Cortex of kidney (tissue), 1 donor: ENCODE results near the gene TASL.
"Not testable (repeated sequence)": the region's sequence is repeated elsewhere in the genome, so short reads cannot be mapped to it uniquely, and the experiment has no call there.

ENCODE experiments used
- DNase-seq: peaks from one replicate; lab custom pipeline; 2025; lab: John Stamatoyannopoulos, UW

TASL gene

DNA sequence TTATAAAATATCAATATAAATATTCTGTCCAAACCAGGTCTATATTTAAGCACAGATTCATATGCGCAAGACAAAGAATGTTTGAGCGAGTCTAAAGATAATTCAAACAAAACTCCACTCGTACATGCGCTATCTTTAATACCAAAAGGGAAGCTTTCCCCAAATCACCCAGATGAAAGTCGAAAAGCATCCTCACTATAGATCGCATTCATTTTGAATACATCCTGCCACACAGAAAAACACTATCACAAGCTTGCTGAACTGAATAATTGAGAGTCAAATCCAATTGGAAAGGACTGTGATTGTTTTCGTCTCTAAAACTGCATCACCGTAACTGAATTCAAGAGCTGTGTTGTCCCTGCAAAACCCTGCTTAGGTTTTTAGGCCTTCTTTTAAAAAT is 685 bp downstream of the TASL start:
- no peak for DNase-seq

DNA sequence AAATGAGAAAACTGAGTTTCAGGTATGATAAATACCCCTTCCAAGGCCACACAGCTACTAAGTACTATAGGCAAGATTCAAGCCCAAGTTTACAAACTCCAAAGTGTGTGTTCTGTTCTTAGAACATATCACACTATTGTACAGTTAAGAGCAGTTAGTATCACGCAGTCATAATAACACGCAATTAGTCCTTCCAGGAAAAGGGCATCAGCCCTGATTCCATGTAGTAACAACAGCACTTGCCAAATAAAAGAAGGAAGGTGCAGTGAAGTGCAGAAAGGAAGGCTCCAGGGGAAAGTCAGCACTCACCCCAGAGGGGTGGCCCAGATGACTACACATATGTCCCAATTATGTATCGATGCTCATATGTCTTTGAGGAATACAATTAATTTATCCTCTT is 4.4 kb downstream of the TASL start:
- DNase-seq = no peak

DNA sequence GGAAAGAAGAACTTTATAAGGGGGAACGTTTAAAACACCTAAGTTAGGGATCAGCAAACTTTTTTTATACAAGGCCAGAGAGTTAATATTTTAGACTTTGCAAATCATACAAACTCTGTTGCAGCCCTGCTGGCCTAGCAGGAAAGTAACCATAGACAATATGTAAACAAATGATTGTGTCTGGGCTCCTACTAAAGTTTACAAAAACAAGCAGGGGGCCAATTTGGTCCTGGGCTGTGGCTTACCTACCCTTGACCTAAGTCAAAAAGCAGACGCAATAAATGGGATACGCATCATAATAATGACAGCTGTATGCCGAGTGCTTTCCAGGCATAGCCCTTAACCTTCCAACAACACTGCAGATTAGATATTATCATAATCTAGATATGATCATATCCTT is 4.9 kb downstream of the TASL start:
- no peak for DNase-seq

DNA sequence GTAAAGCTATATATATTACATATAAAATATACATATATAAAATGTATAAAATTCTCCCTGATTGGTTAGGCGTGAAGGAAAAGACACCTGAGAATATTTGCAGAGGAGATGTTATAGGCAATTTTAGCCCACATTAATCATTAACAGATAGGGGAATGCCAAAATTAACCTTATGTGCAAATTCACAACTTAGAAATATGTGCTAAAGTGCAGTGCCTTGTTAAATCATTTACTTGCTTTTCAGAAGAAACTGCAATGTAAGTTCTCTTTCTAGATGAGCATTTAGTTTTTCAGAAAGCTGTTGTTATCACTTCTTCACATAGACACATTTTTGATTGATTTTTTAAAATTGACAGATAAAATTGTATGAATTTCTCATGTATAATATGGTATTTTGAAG is 5.6 kb downstream of the TASL start:
- no peak for DNase-seq

DNA sequence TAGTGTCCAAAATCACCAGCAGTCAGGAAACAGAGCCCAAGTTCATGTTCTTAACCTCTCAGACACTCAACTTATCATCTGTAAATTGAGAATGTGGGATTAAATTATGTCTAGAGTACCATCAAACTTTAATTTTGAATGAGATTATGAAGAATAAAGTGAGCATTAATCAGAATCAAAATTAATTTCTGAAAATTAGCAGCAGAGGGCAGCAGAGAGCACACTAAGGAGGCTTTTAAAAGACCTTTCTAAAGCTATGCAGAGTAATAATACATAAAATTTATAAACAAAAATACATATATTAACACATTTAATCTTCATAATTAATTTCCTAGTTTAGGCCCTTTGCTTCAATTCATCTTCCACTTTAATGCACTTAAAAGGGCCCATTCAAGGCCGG is 7.1 kb downstream of the TASL start:
- no peak for DNase-seq

DNA sequence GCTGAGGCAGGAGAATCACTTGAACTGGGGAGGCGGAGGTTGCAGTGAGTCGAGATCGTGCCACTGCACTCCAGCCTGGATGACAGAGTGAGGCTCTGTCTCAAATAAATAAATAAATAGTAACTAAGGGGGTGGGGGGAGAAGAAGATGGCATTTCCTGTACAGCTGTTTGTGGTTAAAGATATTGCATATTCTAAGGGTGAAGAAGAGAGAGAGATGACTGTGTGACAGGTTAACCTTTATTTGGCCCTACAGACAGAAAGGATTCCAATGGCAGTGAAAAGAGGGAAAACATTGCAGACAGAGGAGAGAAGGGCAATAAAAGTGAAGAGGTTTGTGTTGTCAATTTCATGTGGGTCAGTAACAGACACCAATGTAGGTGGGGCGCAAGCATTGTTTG is 9.4 kb downstream of the TASL start:
- no peak for DNase-seq

DNA sequence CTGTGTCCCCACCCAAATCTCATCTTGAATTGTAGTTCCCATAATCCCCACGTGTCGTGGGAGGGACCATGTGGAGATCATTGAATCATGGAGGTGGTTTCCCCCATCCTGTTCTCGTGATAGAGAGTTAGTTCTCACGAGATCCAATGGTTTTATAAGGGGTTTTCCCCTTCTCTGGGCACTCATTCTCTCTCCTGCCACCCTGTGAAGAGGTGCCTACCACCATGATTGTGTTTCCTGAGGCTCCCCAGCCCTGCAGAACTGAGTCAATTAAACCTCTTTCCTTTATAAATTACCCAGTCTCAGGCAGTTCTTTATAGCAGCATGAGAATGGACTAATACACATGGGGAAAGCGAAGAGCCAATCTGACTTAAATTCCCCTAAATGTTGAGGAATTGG is 14.5 kb downstream of the TASL start:
- not testable (repeated sequence) for DNase-seq

DNA sequence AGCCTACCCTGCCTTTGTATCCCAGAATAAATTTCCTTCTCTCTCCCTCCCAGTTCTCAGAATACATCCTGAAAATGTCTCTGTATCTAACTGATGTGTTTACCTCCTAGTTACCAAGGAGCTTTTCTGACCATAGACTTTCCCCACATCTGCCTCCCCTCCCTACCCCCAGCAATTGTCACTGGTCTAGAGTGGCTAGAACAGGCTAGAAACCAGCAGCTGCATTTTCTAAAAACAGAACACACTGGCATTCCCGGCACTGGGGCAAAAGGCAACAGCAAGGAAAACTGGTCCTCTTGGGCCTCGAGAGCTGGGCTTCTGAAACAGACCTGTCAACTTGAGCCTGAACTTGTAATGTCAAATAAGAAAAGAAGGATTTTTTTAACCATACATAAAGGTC is 16.4 kb downstream of the TASL start:
- DNase-seq = no peak

DNA sequence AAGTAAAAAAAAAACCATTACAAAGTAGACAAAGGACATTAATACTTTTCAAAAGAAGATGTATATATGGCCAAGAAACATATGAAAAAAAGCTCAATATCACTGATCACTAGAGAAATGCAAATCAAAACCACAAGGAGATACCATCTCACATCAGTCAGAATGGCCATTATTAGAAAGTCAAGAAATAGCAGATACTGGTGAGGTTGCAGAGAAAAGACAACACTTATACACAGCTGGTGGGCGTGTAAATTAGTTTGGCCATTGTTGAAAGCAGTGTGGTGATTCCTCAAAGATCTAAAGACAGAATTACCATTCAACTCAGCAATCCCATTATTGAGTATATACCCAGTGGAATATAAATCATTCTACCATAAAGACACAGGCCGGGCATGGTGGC is 39.3 kb downstream of the TASL start:
- DNase-seq = no peak

DNA sequence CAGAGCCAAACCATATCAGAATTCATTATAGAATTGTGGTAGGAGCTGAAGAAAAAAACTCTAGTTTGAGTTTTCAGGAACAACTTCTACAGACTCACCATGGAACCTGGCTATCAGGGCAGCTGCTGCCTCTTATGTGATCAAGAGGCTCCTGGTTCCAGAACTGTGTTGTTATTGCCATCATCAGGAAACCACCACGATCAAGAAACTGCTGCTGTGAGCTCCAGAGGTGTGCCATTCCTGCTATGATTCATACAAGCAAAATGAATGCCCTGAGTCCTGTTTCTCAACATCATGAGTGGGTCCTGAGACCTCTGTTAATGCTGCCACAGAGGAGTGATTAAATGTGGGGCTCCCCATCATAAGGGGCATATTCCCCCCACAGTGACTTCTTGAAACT is 43.7 kb downstream of the TASL start:
- no peak for DNase-seq

DNA sequence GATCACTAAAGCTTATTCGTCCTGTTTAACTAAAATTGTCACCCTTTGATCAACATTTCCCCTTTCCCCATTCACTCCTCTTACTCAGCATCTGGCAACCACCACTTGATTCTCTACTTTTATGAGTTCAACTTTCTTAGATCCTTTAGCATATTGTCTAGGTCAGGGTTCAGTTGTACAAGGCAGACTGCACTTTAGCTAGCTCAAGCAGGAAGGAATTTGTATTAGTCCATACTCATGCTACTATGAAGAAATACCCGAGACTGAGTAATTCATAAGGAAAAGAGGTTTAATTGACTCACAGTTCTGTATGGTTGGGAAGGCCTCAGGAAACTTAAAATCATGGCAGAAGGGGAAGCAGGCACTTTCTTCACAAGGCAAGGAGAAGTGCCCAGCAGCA is 44.3 kb downstream of the TASL start:
- no peak for DNase-seq

DNA sequence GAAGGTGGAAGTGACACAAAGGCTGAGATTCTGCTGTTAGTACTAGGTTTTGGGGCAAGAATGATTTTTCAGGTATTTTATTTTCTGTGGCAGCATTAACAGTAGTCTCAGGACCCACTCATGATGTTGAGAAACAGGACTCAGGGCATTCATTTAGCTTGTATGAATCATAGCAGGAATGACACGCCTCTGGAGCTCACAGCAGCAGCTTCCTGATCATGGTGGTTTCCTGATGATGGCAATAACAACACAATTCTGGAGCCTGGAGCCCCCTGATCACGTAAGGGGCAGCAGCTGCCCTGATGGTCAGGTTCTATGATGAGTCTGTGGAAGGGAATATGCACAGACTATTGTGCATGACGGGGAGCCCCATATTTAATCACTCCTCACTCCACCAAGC is 47.0 kb downstream of the TASL start:
- no peak for DNase-seq

DNA sequence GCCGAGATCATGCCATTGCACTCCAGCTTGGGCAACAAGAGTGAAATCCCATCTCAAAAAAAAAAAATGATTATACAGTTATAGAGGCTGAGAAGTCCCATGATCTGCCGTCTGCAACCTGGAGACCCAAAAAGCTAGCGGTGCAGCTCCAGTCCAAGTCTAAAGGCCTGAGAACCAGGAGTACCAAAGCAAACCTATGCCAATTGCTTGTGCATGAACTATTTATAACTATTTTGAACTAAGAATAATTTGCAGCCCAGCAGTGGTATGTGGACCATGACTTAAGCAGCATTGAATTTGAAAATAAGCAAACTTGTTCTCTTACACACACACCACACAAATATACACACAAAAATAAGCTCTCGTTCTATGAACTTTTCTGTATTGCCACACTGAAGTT is 51.8 kb downstream of the TASL start:
- DNase-seq = no peak

DNA sequence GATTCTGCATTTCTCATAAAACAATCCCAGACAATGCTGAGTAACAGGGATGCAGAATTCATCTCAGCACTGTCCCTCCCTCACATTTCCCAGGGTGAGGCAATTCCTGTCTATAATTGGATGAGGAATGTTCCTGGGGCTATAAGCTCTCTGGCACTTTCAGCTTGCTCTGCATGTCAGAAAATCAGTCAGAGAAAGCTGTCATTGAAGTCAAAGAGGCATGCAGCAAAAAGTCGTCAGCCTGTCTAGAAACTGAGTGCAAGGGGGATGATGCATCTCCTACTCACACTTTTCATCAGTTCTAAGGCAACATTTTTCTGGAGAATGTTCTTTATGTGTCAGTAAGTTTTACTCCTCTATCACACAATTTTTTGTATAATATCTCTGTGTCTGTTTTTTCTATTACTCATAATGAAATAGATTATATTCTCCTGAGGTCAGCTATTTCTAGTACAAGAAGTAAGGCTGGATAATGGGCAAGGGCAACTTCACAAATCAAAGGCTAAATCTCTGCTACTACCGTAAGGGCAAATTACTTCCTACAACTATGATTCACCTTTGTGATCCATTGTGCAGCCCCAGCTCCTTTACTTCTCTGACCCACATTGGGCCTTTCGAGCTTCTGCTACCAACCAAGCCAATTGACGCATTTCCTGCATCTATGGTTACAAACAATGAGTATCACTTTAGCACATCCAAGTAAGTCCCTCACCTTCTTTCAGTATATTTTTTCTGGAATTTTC is 56.0 kb downstream of the TASL start:
- no peak for DNase-seq

DNA sequence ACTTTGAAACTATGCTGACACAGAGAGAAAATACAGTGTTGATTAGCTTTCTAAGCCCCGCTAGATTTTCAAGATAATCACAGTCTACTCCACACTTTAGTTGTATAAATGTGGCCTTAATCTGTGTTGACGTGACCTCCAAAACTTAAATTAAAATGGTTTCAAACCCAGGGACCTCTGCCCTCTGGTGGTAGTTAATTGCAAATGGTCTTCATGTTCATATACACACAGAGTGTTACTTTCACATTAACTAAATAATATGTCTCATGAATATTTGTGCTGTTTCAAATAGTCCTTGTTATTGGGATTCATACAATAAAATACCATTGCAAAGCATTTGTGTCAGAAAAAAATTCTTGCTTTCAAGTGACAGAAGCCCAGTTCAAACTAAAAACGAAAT is 64.3 kb downstream of the TASL start:
- no peak for DNase-seq
